Dedifferentiated amniotic fluid mesenchymal stem cell (primary cell): Measurements from ENCODE around the gene NCK1.

Source experiments
- DNase-seq: peaks from one replicate; pipeline ENCODE4 v3.0.0-alpha.2; 2016; ENCODE audit errors: extremely low spot score

NCK1 gene

GRCh38 chr3:136861890-136862616, at the start of gene NCK1:
TSS of gene NCK1 (plus strand) at chr3:136862208. CDS start at chr3:136928002, 65,794 bp downstream.
- peak; percentile 99 for DNase-seq

- no peak for DNase-seq
These were observed 44.6 kb upstream of the NCK1 start for GRCh38 chr3:136817448-136817847.

GRCh38 chr3:136818191-136818768, 43.7 kb upstream of the NCK1 start:
- DNase-seq: no peak

- peak; percentile 20 for DNase-seq
These were observed 43.1 kb upstream of the NCK1 start, which contains the start of gene SLC35G2 for GRCh38 chr3:136818769-136819391. TSS of gene SLC35G2 (plus strand) at chr3:136819126. CDS start at chr3:136854461, 35,335 bp downstream.

GRCh38 chr3:136819392-136819730, 42.6 kb upstream of the NCK1 start:
- peak; percentile 62 for DNase-seq

GRCh38 chr3:136819731-136820679, 42.0 kb upstream of the NCK1 start:
- DNase-seq: peak; percentile 30

GRCh38 chr3:136831461-136831860, 30.5 kb upstream of the NCK1 start:
- DNase-seq: no peak

- DNase-seq: no peak
These were observed 26.8 kb upstream of the NCK1 start for GRCh38 chr3:136835089-136835812.

GRCh38 chr3:136835813-136836510, 26.0 kb upstream of the NCK1 start:
- DNase-seq: peak; percentile 32

GRCh38 chr3:136836511-136837156, 25.4 kb upstream of the NCK1 start:
- no peak for DNase-seq

GRCh38 chr3:136838641-136839555, 23.1 kb upstream of the NCK1 start:
- DNase-seq: no peak

- DNase-seq: no peak
These were observed 22.5 kb upstream of the NCK1 start for GRCh38 chr3:136839556-136839931.

GRCh38 chr3:136840252-136840651, 21.8 kb upstream of the NCK1 start:
- no peak for DNase-seq

GRCh38 chr3:136842294-136842693, 19.7 kb upstream of the NCK1 start:
- no peak for DNase-seq

GRCh38 chr3:136844724-136845123, 17.3 kb upstream of the NCK1 start:
- DNase-seq: no peak

GRCh38 chr3:136852180-136852579, 9.8 kb upstream of the NCK1 start:
- no peak for DNase-seq

- DNase-seq: no peak
These were observed 5.3 kb upstream of the NCK1 start for GRCh38 chr3:136856665-136857064.

- no peak for DNase-seq
These were observed 3.6 kb upstream of the NCK1 start for GRCh38 chr3:136858381-136858780.

GRCh38 chr3:136860541-136860940, 1.5 kb upstream of the NCK1 start:
- DNase-seq: no peak
